HL-60 (cell line): ENCODE data around the gene CYTH4.

Source experiments
- CTCF ChIP-seq: IDR thresholded peaks from one replicate; pipeline ENCODE4 v1.5.1; 2011; ENCODE audit warnings: low read length, control low read depth, inconsistent platforms; ENCODE audit not compliant: insufficient read depth
- POLR2AphosphoS5 ChIP-seq: IDR thresholded peaks from 2 replicates; pipeline ENCODE4 v1.6.1; 2012; ENCODE audit warnings: low read depth

GRCh38 chr22:37291559-37292298, 9.4 kb downstream of the CYTH4 start:
- TF ChIP-seq CTCF (no peak), POLR2AphosphoS5 (no peak)
